ENCODE measurements around the gene C6orf62.
"Not testable (repeated sequence)": the region's sequence is repeated elsewhere in the genome, so short reads cannot be mapped to it uniquely, and the experiment has no call there.

C6orf62 gene

DNA sequence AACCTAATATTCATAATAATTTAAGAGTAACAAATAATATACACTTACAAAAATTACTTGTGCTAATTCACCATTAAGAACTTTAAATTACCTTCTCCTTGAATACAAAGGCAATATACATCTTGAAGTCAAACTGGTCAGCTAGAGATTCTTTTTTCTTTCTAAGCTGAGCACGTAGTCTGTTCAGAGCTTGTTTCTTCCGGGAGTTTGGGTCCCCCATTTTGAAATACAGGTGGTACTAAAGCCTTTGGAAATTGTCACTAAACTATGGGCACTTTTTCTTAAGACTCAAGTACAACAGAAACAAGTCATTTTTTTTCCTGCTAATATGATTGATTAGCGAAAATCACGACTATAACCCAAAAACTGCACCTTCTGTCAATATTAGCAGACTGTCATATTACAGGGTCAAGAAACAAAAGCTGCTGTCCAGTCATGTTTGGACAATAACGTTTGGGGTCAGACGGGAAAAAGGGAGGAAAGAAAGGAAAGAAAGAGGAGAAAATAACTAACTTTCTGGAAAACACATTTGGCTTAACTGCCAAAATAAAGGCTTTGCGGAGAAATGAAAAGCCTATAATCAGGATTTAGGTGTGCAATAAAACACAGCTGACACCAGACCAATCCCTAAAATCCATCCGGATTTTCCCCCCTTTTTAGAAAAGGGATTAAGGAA, 367 bp downstream of the C6orf62 start:
- Histone ChIP-seq H3K4me3 (ENCODE audit: low read length in 2 of 2) (peak overlapping the region; percentile 22 to 79), H3K36me3 (replicated peaks in 1 of 2; ENCODE audit: control insufficient read depth in 2 of 2, insufficient read depth in 2 of 2, low read length in 2 of 2) (peaks cover 2 to 59% of the 10 kb centered on the region in 2 donors), H3K14ac (ENCODE audit: low read length) (no peak overlapping the region), H2AK5ac (ENCODE audit: low read depth, low read length) (no peak overlapping the region), H3K4me2 (ENCODE audit: insufficient read depth, low read length, poor library complexity, severe bottlenecking) (peak overlapping the region; percentile 66), H2BK12ac (ENCODE audit: low read length) (no peak overlapping the region), H3K9me3 (replicated peaks in 1 of 2; ENCODE audit: control insufficient read depth in 2 of 2, insufficient read depth in 1 of 2, low read depth in 1 of 2, low read length in 2 of 2) (no peaks in the 10 kb centered on the region), H4K91ac (ENCODE audit: low read depth, low read length, poor library complexity) (no peak overlapping the region), H2BK120ac (ENCODE audit: low read depth, low read length) (no peak overlapping the region), H3K18ac (ENCODE audit: low read length) (no peak overlapping the region), H3K4me1 (ENCODE audit: control insufficient read depth in 2 of 2, insufficient read depth in 1 of 2, low read depth in 1 of 2, low read length in 2 of 2) (peaks cover 0 to 1% of the 10 kb centered on the region in 2 donors), H3K79me1 (ENCODE audit: low read depth, low read length) (no peaks in the 10 kb centered on the region), H2AFZ (ENCODE audit: low read length) (no peak overlapping the region), H3K23ac (ENCODE audit: low read depth, low read length, poor library complexity) (no peak overlapping the region), H3K27ac (replicated peaks; ENCODE audit: low read length) (no peak overlapping the region), H2BK5ac (ENCODE audit: low read length) (no peak overlapping the region), H2BK15ac (ENCODE audit: low read length) (no peak overlapping the region), H3K27me3 (ENCODE audit: control insufficient read depth in 3 of 3, insufficient read depth in 3 of 3, low read depth in 1 of 3, low read length in 3 of 3) (no peaks in the 10 kb centered on the region), H3K9ac (ENCODE audit: low read depth, low read length, poor library complexity) (no peak overlapping the region), H3K4ac (ENCODE audit: low read length) (no peak overlapping the region), H4K8ac (ENCODE audit: low read depth, low read length) (no peak overlapping the region)
- no CpG with 5 or more reads among the region's 8 CpGs for WGBS, 2 donors (ENCODE audit: extremely low coverage in 2 of 2, insufficient read length in 2 of 2, insufficient replicate concordance in 1 of 2)
- DNase-seq (ENCODE audit: low spot score): no peak

DNA sequence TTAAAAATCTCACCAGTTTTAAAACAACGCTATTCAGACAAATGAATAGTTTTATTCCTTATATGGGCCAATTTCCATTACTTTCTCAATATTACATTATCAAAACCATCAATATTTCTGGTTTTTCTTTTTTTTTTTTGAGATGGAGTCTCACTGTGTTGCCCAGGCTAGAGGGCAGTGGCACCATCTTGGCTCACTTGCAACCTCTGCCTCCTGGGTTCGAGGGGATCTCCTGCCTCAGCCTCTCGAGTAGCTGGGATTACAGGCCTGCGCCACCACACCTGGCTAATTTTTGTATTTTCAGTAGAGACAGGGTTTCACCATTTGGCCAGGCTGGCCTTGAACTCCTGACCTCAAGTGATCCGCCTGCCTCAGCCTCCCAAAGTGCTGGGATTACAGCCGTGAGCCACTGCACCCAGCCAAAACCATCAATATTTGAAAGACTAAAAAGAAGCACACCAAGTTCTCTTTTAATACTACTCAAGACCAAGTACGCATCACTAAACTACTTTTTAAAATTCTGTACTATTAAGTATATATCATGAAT, 2.3 kb downstream of the C6orf62 start:
- not testable (repeated sequence) for H2BK120ac ChIP-seq (ENCODE audit: low read depth, low read length); H3K4ac ChIP-seq (ENCODE audit: low read length); H2AK5ac ChIP-seq (ENCODE audit: low read depth, low read length); H2BK5ac ChIP-seq (ENCODE audit: low read length); H3K14ac ChIP-seq (ENCODE audit: low read length); H3K27ac ChIP-seq (replicated peaks; ENCODE audit: low read length); H3K27me3 ChIP-seq (ENCODE audit: control insufficient read depth in 3 of 3, insufficient read depth in 3 of 3, low read depth in 1 of 3, low read length in 3 of 3); H3K4me1 ChIP-seq (ENCODE audit: control insufficient read depth in 2 of 2, insufficient read depth in 1 of 2, low read depth in 1 of 2, low read length in 2 of 2); H2BK12ac ChIP-seq (ENCODE audit: low read length); H3K18ac ChIP-seq (ENCODE audit: low read length); H3K9ac ChIP-seq (ENCODE audit: low read depth, low read length, poor library complexity); H4K8ac ChIP-seq (ENCODE audit: low read depth, low read length); H2BK15ac ChIP-seq (ENCODE audit: low read length); H3K23ac ChIP-seq (ENCODE audit: low read depth, low read length, poor library complexity); DNase-seq (ENCODE audit: low spot score); H4K91ac ChIP-seq (ENCODE audit: low read depth, low read length, poor library complexity); H2AFZ ChIP-seq (ENCODE audit: low read length); H3K79me1 ChIP-seq (ENCODE audit: low read depth, low read length); H3K9me3 ChIP-seq (replicated peaks in 1 of 2; ENCODE audit: control insufficient read depth in 2 of 2, insufficient read depth in 1 of 2, low read depth in 1 of 2, low read length in 2 of 2)
- H3K36me3 ChIP-seq (replicated peaks in 1 of 2; ENCODE audit: control insufficient read depth in 2 of 2, insufficient read depth in 2 of 2, low read length in 2 of 2): peaks cover 5 to 78% of the 10 kb centered on the region in 2 donors
- H3K4me2 ChIP-seq (ENCODE audit: insufficient read depth, low read length, poor library complexity, severe bottlenecking): peak overlapping the region; percentile 4
- no CpG with 5 or more reads among the region's 7 CpGs for WGBS, 2 donors (ENCODE audit: extremely low coverage in 2 of 2, insufficient read length in 2 of 2, insufficient replicate concordance in 1 of 2)
- peak overlapping the region in 1 of 2 donors; percentile 79 for H3K4me3 ChIP-seq (ENCODE audit: low read length in 2 of 2)

DNA sequence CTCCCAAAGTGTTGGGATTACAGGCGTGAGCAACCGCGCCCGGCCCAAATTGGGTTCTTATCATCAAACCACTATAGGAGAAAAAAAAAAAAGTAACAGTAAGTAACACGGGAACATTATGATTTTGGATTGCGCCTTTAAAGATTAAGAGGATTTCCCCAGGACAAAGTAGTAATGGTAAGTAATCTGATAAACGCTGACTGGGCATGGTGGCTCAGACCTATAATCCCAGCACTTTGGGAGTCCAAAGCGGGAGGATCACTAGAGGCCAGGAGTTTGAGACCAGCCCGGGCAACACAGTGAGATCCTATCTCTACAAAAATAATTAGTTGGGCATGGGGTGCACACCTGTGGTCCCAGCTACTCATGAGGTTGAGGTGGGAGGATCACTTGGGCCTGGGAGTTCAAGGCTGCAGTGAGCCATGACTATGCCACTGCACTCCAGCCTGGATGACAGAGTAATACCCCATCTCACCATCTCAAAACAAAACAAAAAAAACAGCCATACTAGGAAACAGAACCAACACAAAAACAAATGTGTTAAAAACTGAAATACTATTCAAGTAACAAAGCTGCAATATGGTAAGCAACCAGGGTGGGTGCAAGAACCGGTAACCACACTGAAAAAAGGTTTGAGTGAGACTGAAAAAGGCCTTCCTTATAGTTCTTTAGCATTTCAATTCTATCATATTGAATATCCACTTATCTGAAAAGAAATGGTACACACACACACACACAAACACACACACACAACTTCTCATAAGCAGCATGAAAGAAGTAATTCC, 8.2 kb downstream of the C6orf62 start:
- Histone ChIP-seq H2BK120ac (ENCODE audit: low read depth, low read length) (no peak overlapping the region), H3K18ac (ENCODE audit: low read length) (no peak overlapping the region), H4K8ac (ENCODE audit: low read depth, low read length) (no peak overlapping the region), H3K4ac (ENCODE audit: low read length) (no peak overlapping the region), H2AFZ (ENCODE audit: low read length) (no peak overlapping the region), H3K27ac (replicated peaks; ENCODE audit: low read length) (no peak overlapping the region), H3K27me3 (ENCODE audit: control insufficient read depth in 3 of 3, insufficient read depth in 3 of 3, low read depth in 1 of 3, low read length in 3 of 3) (no peaks in the 10 kb centered on the region), H3K4me2 (ENCODE audit: insufficient read depth, low read length, poor library complexity, severe bottlenecking) (no peak overlapping the region), H3K9ac (ENCODE audit: low read depth, low read length, poor library complexity) (no peak overlapping the region), H3K14ac (ENCODE audit: low read length) (no peak overlapping the region), H3K36me3 (replicated peaks in 1 of 2; ENCODE audit: control insufficient read depth in 2 of 2, insufficient read depth in 2 of 2, low read length in 2 of 2) (peaks cover 29 to 100% of the 10 kb centered on the region in 2 donors), H2BK5ac (ENCODE audit: low read length) (no peak overlapping the region), H3K23ac (ENCODE audit: low read depth, low read length, poor library complexity) (no peak overlapping the region), H2AK5ac (ENCODE audit: low read depth, low read length) (no peak overlapping the region), H2BK12ac (ENCODE audit: low read length) (no peak overlapping the region), H3K9me3 (replicated peaks in 1 of 2; ENCODE audit: control insufficient read depth in 2 of 2, insufficient read depth in 1 of 2, low read depth in 1 of 2, low read length in 2 of 2) (no peaks in the 10 kb centered on the region), H3K4me1 (ENCODE audit: control insufficient read depth in 2 of 2, insufficient read depth in 1 of 2, low read depth in 1 of 2, low read length in 2 of 2) (no peaks in the 10 kb centered on the region), H4K91ac (ENCODE audit: low read depth, low read length, poor library complexity) (no peak overlapping the region), H3K4me3 (ENCODE audit: low read length in 2 of 2) (no peak overlapping the region), H2BK15ac (ENCODE audit: low read length) (no peak overlapping the region), H3K79me1 (ENCODE audit: low read depth, low read length) (peaks cover 3% of the 10 kb centered on the region)
- no peak for DNase-seq (ENCODE audit: low spot score)
- WGBS, 2 donors (ENCODE audit: extremely low coverage in 2 of 2, insufficient read length in 2 of 2, insufficient replicate concordance in 1 of 2): no CpG with 5 or more reads among the region's 10 CpGs
